ENCODE results near the gene AGAP1.

DNA sequence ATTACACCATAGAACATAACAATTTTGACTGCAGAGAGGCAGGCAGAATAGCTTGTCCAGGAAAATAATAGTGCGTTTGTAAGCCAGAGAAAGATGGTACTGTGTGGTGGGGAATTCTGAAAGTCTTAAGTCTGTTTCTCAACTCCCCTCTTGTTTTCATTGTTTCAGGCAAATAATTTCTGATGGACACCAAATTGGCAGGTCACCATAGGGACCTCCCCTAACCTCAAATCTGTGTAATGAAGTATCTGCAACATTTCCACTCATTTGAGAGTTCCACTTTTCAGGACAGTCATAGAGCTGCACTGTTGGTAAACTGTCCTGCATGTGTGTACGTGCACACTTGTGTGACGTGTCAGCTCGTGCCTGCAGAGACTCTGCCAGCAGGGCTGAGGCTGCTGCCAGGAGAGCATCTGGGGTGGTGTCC is 195.6 kb downstream of the AGAP1 start:
- TF ChIP-seq, protein P1, sequence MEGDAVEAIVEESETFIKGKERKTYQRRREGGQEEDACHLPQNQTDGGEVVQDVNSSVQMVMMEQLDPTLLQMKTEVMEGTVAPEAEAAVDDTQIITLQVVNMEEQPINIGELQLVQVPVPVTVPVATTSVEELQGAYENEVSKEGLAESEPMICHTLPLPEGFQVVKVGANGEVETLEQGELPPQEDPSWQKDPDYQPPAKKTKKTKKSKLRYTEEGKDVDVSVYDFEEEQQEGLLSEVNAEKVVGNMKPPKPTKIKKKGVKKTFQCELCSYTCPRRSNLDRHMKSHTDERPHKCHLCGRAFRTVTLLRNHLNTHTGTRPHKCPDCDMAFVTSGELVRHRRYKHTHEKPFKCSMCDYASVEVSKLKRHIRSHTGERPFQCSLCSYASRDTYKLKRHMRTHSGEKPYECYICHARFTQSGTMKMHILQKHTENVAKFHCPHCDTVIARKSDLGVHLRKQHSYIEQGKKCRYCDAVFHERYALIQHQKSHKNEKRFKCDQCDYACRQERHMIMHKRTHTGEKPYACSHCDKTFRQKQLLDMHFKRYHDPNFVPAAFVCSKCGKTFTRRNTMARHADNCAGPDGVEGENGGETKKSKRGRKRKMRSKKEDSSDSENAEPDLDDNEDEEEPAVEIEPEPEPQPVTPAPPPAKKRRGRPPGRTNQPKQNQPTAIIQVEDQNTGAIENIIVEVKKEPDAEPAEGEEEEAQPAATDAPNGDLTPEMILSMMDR (IDR thresholded peaks at IDR 0.05), result no peak
- TF ChIP-seq POLR2A (IDR thresholded peaks at IDR 0.05), result no peak
